ENCODE data around the gene KDELR1. TPM values are rescaled to one million over a fixed set of nuclear protein-coding genes. Genes with fewer than 3 reads are reported as not detected.

KDELR1 gene
- total RNA-seq (100 to 1,000 TPM in 1 of 2 donors, 10 to 100 TPM in 1; 94.0 to 128 TPM), polyA plus RNA-seq (100 to 1,000 TPM in 1 of 2 donors, 10 to 100 TPM in 1; 60.7 to 122 TPM)
- long read RNA-seq, donor 1, transcript KDELR1-203 (4 exons, 1,594 nt), result minor isoform, 22 of 200 reads
- long read RNA-seq, donor 1, transcript KDELR1-201 (5 exons, 1,557 nt), result major isoform, 172 of 200 reads
- long read RNA-seq, donor 1, partial matches to known transcripts, result 2 of 200 reads
- long read RNA-seq, donor 1, other reads (novel, unspliced or antisense), result 4 of 200 reads
- long read RNA-seq, donor 2, transcript KDELR1-201 (5 exons, 1,557 nt), result major isoform, 38 of 53 reads
- long read RNA-seq, donor 2, partial matches to known transcripts, result 11 of 53 reads
- long read RNA-seq, donor 2, other reads (novel, unspliced or antisense), result 2 of 53 reads

- Histone ChIP-seq H3K4me1 (ENCODE audit: control insufficient read depth in 1 of 2, insufficient read depth in 2 of 2, low read length in 2 of 2) (no peaks in the 10 kb centered on the region), H3K4me3 (ENCODE audit: low read length in 2 of 2) (peak within 1 kb of the TSS; percentile 68 to 92), H3K27me3 (ENCODE audit: control insufficient read depth in 1 of 2, insufficient read depth in 2 of 2, low read length in 1 of 2) (no peaks in the 10 kb centered on the region), H3K36me3 (ENCODE audit: control insufficient read depth in 1 of 2, insufficient read depth in 2 of 2, low read length in 1 of 2) (no peaks in the 10 kb centered on the region), H3K9me3 (ENCODE audit: control insufficient read depth, low read length) (no peaks in the 10 kb centered on the region), H3K27ac (ENCODE audit: low read depth in 1 of 2, low read length in 2 of 2) (peak within 1 kb of the TSS; percentile 28 to 37)
- DNase-seq (peak; percentile 85 to 92), ATAC-seq (ENCODE audit: low FRiP score) (peak; percentile 95)
- 4 to 7% methylated on average over 34 to 42 of the region's 42 CpGs for WGBS, 2 donors
- intact Hi-C loops (cut with DNase I), result loop anchor here in 1 of 2 donors (1.0 to 5.0 kb wide), 2 partner anchors 69 to 193 kb away; a partner anchor contains a TSS
Observed at GRCh38 chr19:48391100-48392005, at the start of gene KDELR1. Gene KDELR1, minus strand, starts transcription at chr19:48391551. Its CDS starts 193 bp downstream, at chr19:48391358.

GRCh38 chr19:48436586-48436985 lies 45.2 kb upstream of the KDELR1 start:
- H3K36me3 ChIP-seq (ENCODE audit: control insufficient read depth in 1 of 2, insufficient read depth in 2 of 2, low read length in 1 of 2), result no peaks in the 10 kb centered on the region
- H3K27ac ChIP-seq (ENCODE audit: low read depth in 1 of 2, low read length in 2 of 2), result no peak overlapping the region
- WGBS, 2 donors, result 88 to 90% methylated on average over 5 of the region's 5 CpGs
- H3K27me3 ChIP-seq (ENCODE audit: control insufficient read depth in 1 of 2, insufficient read depth in 2 of 2, low read length in 1 of 2), result no peaks in the 10 kb centered on the region
- ATAC-seq (ENCODE audit: low FRiP score), result no peak
- no peaks in the 10 kb centered on the region for H3K4me1 ChIP-seq (ENCODE audit: control insufficient read depth in 1 of 2, insufficient read depth in 2 of 2, low read length in 2 of 2)
- no peaks in the 10 kb centered on the region for H3K9me3 ChIP-seq (ENCODE audit: control insufficient read depth, low read length)
- DNase-seq, result no peak
- intact Hi-C loops (cut with DNase I), result no loop called here
- H3K4me3 ChIP-seq (ENCODE audit: low read length in 2 of 2), result no peak overlapping the region

GRCh38 chr19:48433337-48433736 lies 42.0 kb upstream of the KDELR1 start:
- Histone ChIP-seq H3K27ac (ENCODE audit: low read depth in 1 of 2, low read length in 2 of 2) (no peak overlapping the region), H3K36me3 (ENCODE audit: control insufficient read depth in 1 of 2, insufficient read depth in 2 of 2, low read length in 1 of 2) (no peaks in the 10 kb centered on the region), H3K4me3 (ENCODE audit: low read length in 2 of 2) (no peak overlapping the region), H3K27me3 (ENCODE audit: control insufficient read depth in 1 of 2, insufficient read depth in 2 of 2, low read length in 1 of 2) (no peaks in the 10 kb centered on the region), H3K4me1 (ENCODE audit: control insufficient read depth in 1 of 2, insufficient read depth in 2 of 2, low read length in 2 of 2) (no peaks in the 10 kb centered on the region), H3K9me3 (ENCODE audit: control insufficient read depth, low read length) (no peaks in the 10 kb centered on the region)
- intact Hi-C loops (cut with DNase I), result no loop called here
- DNase-seq, result no peak
- WGBS, 2 donors, result 79 to 80% methylated on average over 8 of the region's 8 CpGs
- ATAC-seq (ENCODE audit: low FRiP score), result no peak

- ATAC-seq (ENCODE audit: low FRiP score) (no peak), DNase-seq (no peak)
- H3K4me3 ChIP-seq (ENCODE audit: low read length in 2 of 2), result no peak overlapping the region
- no peak overlapping the region for H3K27ac ChIP-seq (ENCODE audit: low read depth in 1 of 2, low read length in 2 of 2)
- intact Hi-C loops (cut with DNase I), result no loop called here
- H3K4me1 ChIP-seq (ENCODE audit: control insufficient read depth in 1 of 2, insufficient read depth in 2 of 2, low read length in 2 of 2), result no peaks in the 10 kb centered on the region
- WGBS, 2 donors, result 90% methylated on average over 1 of the region's 1 CpG
- no peaks in the 10 kb centered on the region for H3K27me3 ChIP-seq (ENCODE audit: control insufficient read depth in 1 of 2, insufficient read depth in 2 of 2, low read length in 1 of 2)
- H3K9me3 ChIP-seq (ENCODE audit: control insufficient read depth, low read length), result no peaks in the 10 kb centered on the region
- H3K36me3 ChIP-seq (ENCODE audit: control insufficient read depth in 1 of 2, insufficient read depth in 2 of 2, low read length in 1 of 2), result no peaks in the 10 kb centered on the region
Observed at GRCh38 chr19:48428670-48429069, 37.3 kb upstream of the KDELR1 start.

GRCh38 chr19:48424694-48425219 lies 33.4 kb upstream of the KDELR1 start:
- intact Hi-C loops (cut with DNase I), result no loop called here
- Histone ChIP-seq H3K4me1 (ENCODE audit: control insufficient read depth in 1 of 2, insufficient read depth in 2 of 2, low read length in 2 of 2) (no peaks in the 10 kb centered on the region), H3K9me3 (ENCODE audit: control insufficient read depth, low read length) (no peaks in the 10 kb centered on the region), H3K27ac (ENCODE audit: low read depth in 1 of 2, low read length in 2 of 2) (no peak overlapping the region), H3K27me3 (ENCODE audit: control insufficient read depth in 1 of 2, insufficient read depth in 2 of 2, low read length in 1 of 2) (no peaks in the 10 kb centered on the region), H3K36me3 (ENCODE audit: control insufficient read depth in 1 of 2, insufficient read depth in 2 of 2, low read length in 1 of 2) (no peaks in the 10 kb centered on the region), H3K4me3 (ENCODE audit: low read length in 2 of 2) (no peak overlapping the region)
- DNase-seq (peak in 1 of 2 donors; percentile 65), ATAC-seq (ENCODE audit: low FRiP score) (peak; percentile 52)
- 17 to 20% methylated on average over 8 of the region's 8 CpGs for WGBS, 2 donors

GRCh38 chr19:48421548-48421947 lies 30.2 kb upstream of the KDELR1 start:
- no peaks in the 10 kb centered on the region for H3K4me1 ChIP-seq (ENCODE audit: control insufficient read depth in 1 of 2, insufficient read depth in 2 of 2, low read length in 2 of 2)
- no peaks in the 10 kb centered on the region for H3K36me3 ChIP-seq (ENCODE audit: control insufficient read depth in 1 of 2, insufficient read depth in 2 of 2, low read length in 1 of 2)
- no peak overlapping the region for H3K4me3 ChIP-seq (ENCODE audit: low read length in 2 of 2)
- DNase-seq (no peak), ATAC-seq (ENCODE audit: low FRiP score) (no peak)
- intact Hi-C loops (cut with DNase I), result no loop called here
- H3K27me3 ChIP-seq (ENCODE audit: control insufficient read depth in 1 of 2, insufficient read depth in 2 of 2, low read length in 1 of 2), result no peaks in the 10 kb centered on the region
- no peak overlapping the region for H3K27ac ChIP-seq (ENCODE audit: low read depth in 1 of 2, low read length in 2 of 2)
- WGBS, 2 donors, result 75% methylated on average over 16 of the region's 16 CpGs
- no peaks in the 10 kb centered on the region for H3K9me3 ChIP-seq (ENCODE audit: control insufficient read depth, low read length)

- no peak overlapping the region for H3K27ac ChIP-seq (ENCODE audit: low read depth in 1 of 2, low read length in 2 of 2)
- no peaks in the 10 kb centered on the region for H3K36me3 ChIP-seq (ENCODE audit: control insufficient read depth in 1 of 2, insufficient read depth in 2 of 2, low read length in 1 of 2)
- intact Hi-C loops (cut with DNase I), result no loop called here
- no peak overlapping the region for H3K4me3 ChIP-seq (ENCODE audit: low read length in 2 of 2)
- no peaks in the 10 kb centered on the region for H3K9me3 ChIP-seq (ENCODE audit: control insufficient read depth, low read length)
- H3K4me1 ChIP-seq (ENCODE audit: control insufficient read depth in 1 of 2, insufficient read depth in 2 of 2, low read length in 2 of 2), result no peaks in the 10 kb centered on the region
- DNase-seq (peak in 1 of 2 donors; percentile 78), ATAC-seq (ENCODE audit: low FRiP score) (no peak)
- 58 to 61% methylated on average over 31 of the region's 31 CpGs for WGBS, 2 donors
- H3K27me3 ChIP-seq (ENCODE audit: control insufficient read depth in 1 of 2, insufficient read depth in 2 of 2, low read length in 1 of 2), result no peaks in the 10 kb centered on the region
Observed at GRCh38 chr19:48419158-48419920, 28.0 kb upstream of the KDELR1 start.
